Osteoblast (primary cell): ENCODE results near the gene TMEM101. TPM values are rescaled to one million over a fixed set of nuclear protein-coding genes. Genes with fewer than 3 reads are reported as not detected.

ENCODE experiments used
- small RNA-seq: library from RNA; depleted of rRNA; stranded (forward); fragments of <200 nt; gene quantifications from one replicate; pipeline ENCODE3, GENCODE V24; 2012
- total RNA-seq: library from RNA; depleted of rRNA; stranded (reverse); fragments of >200 nt; gene quantifications from 2 replicates; pipeline ENCODE4 v1.2.3, GENCODE V29; 2012

The TMEM101 gene
- total RNA-seq, 1 donor = 47.8 TPM

Small RNA genes lying within 50 kb of the gene (small RNA-seq; reads per million reads assigned to genes)
- gene RF00012 = not detected

Other genes starting within 250 kb of the TMEM101 start
- 67.8 and 68.8 TPM in 2 replicates for gene DUSP3, start 236.0 kb downstream of the TMEM101 start, total RNA-seq
- gene CFAP97D1, start 234.5 kb downstream of the TMEM101 start, total RNA-seq = under 0.01 TPM in 1 of 2 replicates, not detected in the other
- 6.2 and 7.1 TPM in 2 replicates for gene MPP3, start 181.8 kb downstream of the TMEM101 start, total RNA-seq
- not detected in 2 replicates for gene CD300LG, start 167.8 kb downstream of the TMEM101 start, total RNA-seq
- gene MPP2, start 107.4 kb downstream of the TMEM101 start, total RNA-seq = 0.59 and 0.72 TPM in 2 replicates
- gene PPY, start 72.5 kb downstream of the TMEM101 start, total RNA-seq = not detected in 2 replicates
- not detected in 2 replicates for gene PYY, start 61.0 kb downstream of the TMEM101 start, total RNA-seq
- gene NAGS, start 10.3 kb downstream of the TMEM101 start, total RNA-seq = 0.36 and 0.59 TPM in 2 replicates
- gene LSM12, start 51.7 kb upstream of the TMEM101 start, total RNA-seq = 59.0 and 65.4 TPM in 2 replicates
- 19.7 and 23.5 TPM in 2 replicates for gene G6PC3, start 55.8 kb upstream of the TMEM101 start, total RNA-seq
- 69.2 and 85.4 TPM in 2 replicates for gene HDAC5, start 108.7 kb upstream of the TMEM101 start, total RNA-seq
- gene HROB, start 127.0 kb upstream of the TMEM101 start, total RNA-seq = 1.8 TPM in 2 replicates
- gene ASB16, start 155.7 kb upstream of the TMEM101 start, total RNA-seq = not detected in 2 replicates
- 27.1 and 27.9 TPM in 2 replicates for gene TMUB2, start 172.0 kb upstream of the TMEM101 start, total RNA-seq
- 34.5 and 38.4 TPM in 2 replicates for gene ATXN7L3, start 184.9 kb upstream of the TMEM101 start, total RNA-seq
- 49.6 and 51.3 TPM in 2 replicates for gene UBTF, start 204.7 kb upstream of the TMEM101 start, total RNA-seq